NCI-H187 treated with DMSO at 0.1 percent for 48 hours (cell line): ENCODE measurements around the gene CHD3.

ENCODE experiments used
- DNase-seq: peaks from one replicate; lab custom pipeline; 2025; lab: John Stamatoyannopoulos, UW

The CHD3 gene

GRCh38 chr17:7888184-7888920 is at the start of gene CHD3:
Gene CHD3 (plus strand): TSS chr17:7888789. CDS start chr17:7889001, 212 bp downstream.
- no peak for DNase-seq

- no peak for DNase-seq
These were observed 49.3 kb upstream of the CHD3 start for GRCh38 chr17:7839190-7839875.

- no peak for DNase-seq
These were observed 48.7 kb upstream of the CHD3 start for GRCh38 chr17:7839876-7840261.

GRCh38 chr17:7840441-7840840 is 48.1 kb upstream of the CHD3 start:
- no peak for DNase-seq

GRCh38 chr17:7840875-7841274 is 47.7 kb upstream of the CHD3 start:
- DNase-seq = no peak

- DNase-seq = no peak
These were observed 47.1 kb upstream of the CHD3 start for GRCh38 chr17:7841396-7841914.

- DNase-seq = peak; percentile 52
These were observed 46.6 kb upstream of the CHD3 start for GRCh38 chr17:7841915-7842379.

- DNase-seq = no peak
These were observed 46.0 kb upstream of the CHD3 start for GRCh38 chr17:7842380-7843256.

GRCh38 chr17:7843257-7843535 is 45.4 kb upstream of the CHD3 start:
- DNase-seq = no peak

- no peak for DNase-seq
These were observed 44.9 kb upstream of the CHD3 start for GRCh38 chr17:7843536-7844291.

- DNase-seq = no peak
These were observed 44.1 kb upstream of the CHD3 start for GRCh38 chr17:7844292-7845154.

GRCh38 chr17:7845359-7846062 is 43.1 kb upstream of the CHD3 start:
- DNase-seq = no peak

GRCh38 chr17:7846063-7846735 is 42.4 kb upstream of the CHD3 start:
- no peak for DNase-seq

- no peak for DNase-seq
These were observed 41.6 kb upstream of the CHD3 start for GRCh38 chr17:7846765-7847661.

GRCh38 chr17:7848131-7848579 is 40.4 kb upstream of the CHD3 start:
- DNase-seq = no peak

GRCh38 chr17:7848739-7849129 is 39.9 kb upstream of the CHD3 start:
- no peak for DNase-seq

GRCh38 chr17:7849130-7849750 is 39.3 kb upstream of the CHD3 start:
- no peak for DNase-seq
